HCT116 (cell line): ENCODE measurements around the gene MANBA. TPM values are rescaled to one million over a fixed set of nuclear protein-coding genes. Genes with fewer than 3 reads are reported as not detected.

ENCODE experiments used
- ATAC-seq: fragments of 200-7000 bp; cut with Tn5 transposase; 2 replicates; pipeline ENCODE4 v1.9.1; 2020; ENCODE audit warnings: mild to moderate bottlenecking, moderate library complexity
- BruUV-seq: library from RNA; stranded (reverse); fragments of 400-500 nt; replicated peaks from 2 replicates; lab custom pipeline; 2021; lab: Mats Ljungman, UMichigan
- CTCF ChIA-PET: fragments of 300-600 bp; sonication (Branson Sonifier 250); formaldehyde crosslinking; loops from one replicate; lab custom pipeline; 2021; ENCODE audit warnings: antibody characterized with exemption; lab: Charles Lee
- POLR2A ChIA-PET: fragments of 300-600, 350-600 bp; sonication (Branson Sonifier 250); formaldehyde crosslinking; loops from one replicate; lab custom pipeline; 2021; ENCODE audit warnings: antibody characterized with exemption; lab: Charles Lee
- RAD21 ChIA-PET, 2 experiments: fragments of 300-600 bp; sonication (Branson Sonifier 250); formaldehyde crosslinking; loops; one replicate each; lab custom pipeline; 2023; ENCODE audit warnings: low total read pairs in 2 of 2; ENCODE audit not compliant: uncharacterized antibody in 2 of 2, unreplicated experiment in 2 of 2, low non-redundant PET in 1 of 2; lab: Charles Lee
- DNase-seq: peaks from one replicate; pipeline ENCODE4 v3.0.0-alpha.2; 2010; ENCODE audit warnings: low read depth, low spot score
- H2AFZ ChIP-seq: fragments of 200-600 bp; shearing (Covaris generic), sonication (generic); 2 replicates; pipeline ENCODE4 v1.6.1; 2017; ENCODE audit warnings: low read depth, mixed run types, mixed read lengths, antibody characterized with exemption, low read length; ENCODE audit not compliant: poor library complexity, severe bottlenecking
- H3K27ac ChIP-seq: 2 replicates; pipeline ENCODE4 v1.5.1; 2012; ENCODE audit warnings: low read depth, low read length
- H3K27me3 ChIP-seq: fragments of 200-600 bp; sonication (generic); 2 replicates; pipeline ENCODE4 v1.6.1; 2016; ENCODE audit warnings: mixed run types, low read length, mixed read lengths; ENCODE audit not compliant: insufficient read depth
- H3K36me3 ChIP-seq, 2 experiments: fragments of 200-500 bp in 1 of 2; fragments of 200-600 bp in 1 of 2; sonication (Bioruptor generic) in 1 of 2; sonication (generic) in 1 of 2; 2 replicates each; pipeline versions ENCODE4 v1.5.1 to v1.6.1; 2014 to 2016; ENCODE audit warnings: low read length in 2 of 2, inconsistent platforms in 1 of 2, mixed read lengths in 1 of 2, mixed run types in 1 of 2; ENCODE audit not compliant: insufficient read depth in 2 of 2, control insufficient read depth in 1 of 2
- H3K4me1 ChIP-seq, 2 experiments: fragments of 200-600 bp in 1 of 2; sonication (generic) in 1 of 2; 2 replicates each; pipeline versions ENCODE4 v1.5.1 to v1.6.1; 2012 to 2017; ENCODE audit warnings: low read length in 2 of 2, inconsistent platforms in 1 of 2, mild to moderate bottlenecking in 1 of 2, mixed read lengths in 1 of 2, mixed run types in 1 of 2, moderate library complexity in 1 of 2; ENCODE audit not compliant: insufficient read depth in 2 of 2, control insufficient read depth in 1 of 2
- H3K4me2 ChIP-seq: fragments of 200-600 bp; sonication (generic); 2 replicates; pipeline ENCODE4 v1.6.1; 2017; ENCODE audit warnings: mixed run types, low read length, mixed read lengths
- H3K4me3 ChIP-seq, 2 experiments: fragments of 200-600 bp in 1 of 2; sonication (generic) in 1 of 2; replicated peaks in 1 of 2; 2 replicates each; pipeline ENCODE4 v1.5.1; 2011 to 2016; ENCODE audit warnings: low read length in 2 of 2, control low read depth in 1 of 2, low read depth in 1 of 2, mild to moderate bottlenecking in 1 of 2, mixed read lengths in 1 of 2, mixed run types in 1 of 2
- H3K79me2 ChIP-seq: fragments of 200-600 bp; sonication (generic); 2 replicates; pipeline ENCODE4 v1.6.1; 2017; ENCODE audit warnings: mild to moderate bottlenecking, mixed run types, low read length, moderate library complexity, mixed read lengths; ENCODE audit not compliant: insufficient read depth
- H3K9ac ChIP-seq: fragments of 200-600 bp; sonication (generic); 2 replicates; pipeline ENCODE4 v1.6.1; 2016; ENCODE audit warnings: low read length, mixed read lengths
- H3K9me2 ChIP-seq: fragments of 200-600 bp; sonication (generic), shearing (Covaris generic); 2 replicates; pipeline ENCODE4 v1.6.1; 2017; ENCODE audit warnings: mixed run types, mild to moderate bottlenecking, moderate library complexity; ENCODE audit not compliant: insufficient read depth
- H3K9me3 ChIP-seq, 2 experiments: fragments of 200-500 bp in 1 of 2; fragments of 200-600 bp in 1 of 2; sonication (Bioruptor generic) in 1 of 2; sonication (generic) in 1 of 2; 2 replicates each; pipeline ENCODE4 v1.6.1; 2014 to 2017; ENCODE audit warnings: low read length in 2 of 2, mixed read lengths in 2 of 2, inconsistent platforms in 1 of 2, low read depth in 1 of 2, mild to moderate bottlenecking in 1 of 2, mixed run types in 1 of 2, moderate library complexity in 1 of 2; ENCODE audit not compliant: control insufficient read depth in 1 of 2, insufficient read depth in 1 of 2
- H4K20me1 ChIP-seq: fragments of 200-600 bp; sonication (generic), shearing (Covaris generic); 2 replicates; pipeline ENCODE4 v1.6.1; 2017; ENCODE audit warnings: mixed run types, mild to moderate bottlenecking, moderate library complexity; ENCODE audit not compliant: insufficient read depth
- EGR1 ChIP-seq: IDR thresholded peaks from 2 replicates; pipeline ENCODE4 v1.6.1; 2012; ENCODE audit warnings: low read depth
- ELF1 ChIP-seq: IDR thresholded peaks from 2 replicates; pipeline ENCODE4 v1.6.1; 2012; ENCODE audit warnings: low read depth, borderline replicate concordance
- FOSL1 ChIP-seq: IDR thresholded peaks from 2 replicates; pipeline ENCODE4 v1.6.1; 2012; ENCODE audit warnings: low read depth
- MAX ChIP-seq: IDR thresholded peaks from 2 replicates; pipeline ENCODE4 v1.6.1; 2012
- POLR2A ChIP-seq: IDR thresholded peaks from 2 replicates; pipeline ENCODE4 v1.7.0; 2011; ENCODE audit warnings: borderline replicate concordance; ENCODE audit not compliant: insufficient read depth, insufficient read length; ENCODE audit errors: extremely low read depth
- POLR2AphosphoS5 ChIP-seq: IDR thresholded peaks from 2 replicates; pipeline ENCODE4 v1.6.1; 2011; ENCODE audit warnings: mild to moderate bottlenecking, low read depth, low read length, moderate library complexity
- SP1 ChIP-seq: IDR thresholded peaks from 2 replicates; pipeline ENCODE4 v1.6.1; 2012; ENCODE audit warnings: low read depth
- SRF ChIP-seq: IDR thresholded peaks from 2 replicates; pipeline ENCODE4 v1.6.1; 2012; ENCODE audit warnings: low read depth
- YY1 ChIP-seq: IDR thresholded peaks from 2 replicates; pipeline ENCODE4 v1.6.1; 2011; ENCODE audit warnings: low read length, low read depth, moderate library complexity, mild to moderate bottlenecking; ENCODE audit not compliant: insufficient replicate concordance; ENCODE audit errors: extremely low read depth
- ZBTB33 ChIP-seq: IDR thresholded peaks from 2 replicates; pipeline ENCODE4 v1.6.1; 2011; ENCODE audit warnings: mild to moderate bottlenecking, low read length, moderate library complexity; ENCODE audit not compliant: insufficient replicate concordance; ENCODE audit errors: extremely low read depth
- intact Hi-C: fragments of 100-400 bp; cut with micrococcal nuclease; formaldehyde crosslinking; loops from 2 replicates; pipeline ENCODE4 v1.10.0; 2022
- total RNA-seq: library from RNA; stranded (reverse); gene quantifications from one replicate; pipeline ENCODE4 v1.2.1, GENCODE V29; 2021; ENCODE audit not compliant: unreplicated experiment

Gene MANBA
- total RNA-seq, 1 experiment from 2014 or later: 21.3 TPM

DNA sequence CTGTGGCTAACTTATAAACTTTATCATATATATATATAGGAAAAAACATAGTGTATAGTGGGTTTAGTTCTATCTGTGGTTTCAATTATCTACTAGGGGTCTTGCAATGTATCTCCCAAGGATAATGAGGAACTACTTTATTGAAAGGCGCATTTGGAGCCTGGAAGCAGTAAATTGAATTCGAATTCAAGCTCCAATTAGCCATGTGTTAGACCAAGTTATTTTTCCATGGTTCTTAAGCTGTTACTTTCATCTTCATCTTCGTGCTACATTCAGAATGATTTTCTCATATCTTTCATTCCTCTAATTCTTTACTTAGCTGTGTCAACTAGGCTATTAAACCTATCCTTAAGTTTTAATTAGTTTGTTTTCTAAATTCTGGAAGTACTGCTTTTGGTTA lies 27.2 kb upstream of the MANBA start:
- ChIA-PET RAD21 (no interaction called here), CTCF (no interaction called here), POLR2A (no interaction called here)
- no peak overlapping the region for H3K4me3 ChIP-seq
- BruUV-seq: no TSS peak
- H3K9ac ChIP-seq: no peak overlapping the region
- H3K9me2 ChIP-seq: no peaks in the 10 kb centered on the region
- no peak overlapping the region for H2AFZ ChIP-seq
- H3K79me2 ChIP-seq: no peaks in the 10 kb centered on the region
- H3K27ac ChIP-seq: no peak overlapping the region
- TF ChIP-seq FOSL1 (no peak), POLR2AphosphoS5 (no peak), ELF1 (no peak), ZBTB33 (no peak), SP1 (no peak), SRF (no peak), YY1 (no peak), MAX (no peak), POLR2A (no peak), EGR1 (no peak)
- H3K4me2 ChIP-seq: no peak overlapping the region
- DNase-seq (no peak), ATAC-seq (no peak)
- intact Hi-C loops: no loop called here
- H3K9me3 ChIP-seq: no peaks in the 10 kb centered on the region
- H4K20me1 ChIP-seq: no peaks in the 10 kb centered on the region
- no peaks in the 10 kb centered on the region for H3K4me1 ChIP-seq
- H3K27me3 ChIP-seq: no peaks in the 10 kb centered on the region
- no peaks in the 10 kb centered on the region for H3K36me3 ChIP-seq
